GM19238 (cell line): ENCODE data around the gene OLFML2B.

ENCODE experiments used
- DNase-seq: peaks from one replicate; pipeline ENCODE4 v3.0.0; 2011; ENCODE audit warnings: low spot score; ENCODE audit not compliant: insufficient read length

The OLFML2B gene

GRCh38 chr1:161981735-161982506 is 41.7 kb downstream of the OLFML2B start:
- no peak for DNase-seq

GRCh38 chr1:161981126-161981525 is 42.5 kb downstream of the OLFML2B start:
- no peak for DNase-seq

GRCh38 chr1:161978011-161978790 is 45.5 kb downstream of the OLFML2B start:
- DNase-seq = no peak

- no peak for DNase-seq
Measured at GRCh38 chr1:161973924-161974845, 49.5 kb downstream of the OLFML2B start.

- no peak for DNase-seq
Measured at GRCh38 chr1:161972828-161973227, 50.8 kb downstream of the OLFML2B start.

GRCh38 chr1:161970633-161971032 is 53.0 kb downstream of the OLFML2B start:
- DNase-seq = no peak

- DNase-seq = no peak
Measured at GRCh38 chr1:161970036-161970435, 53.6 kb downstream of the OLFML2B start.

- no peak for DNase-seq
Measured at GRCh38 chr1:161966067-161966466, 57.6 kb downstream of the OLFML2B start.

- DNase-seq = peak; percentile 41
Measured at GRCh38 chr1:161962091-161962887, 61.4 kb downstream of the OLFML2B start.

- no peak for DNase-seq
Measured at GRCh38 chr1:161958425-161958824, 65.2 kb downstream of the OLFML2B start.

GRCh38 chr1:161956930-161957329 is 66.7 kb downstream of the OLFML2B start:
- no peak for DNase-seq

GRCh38 chr1:161956097-161956496 is 67.6 kb downstream of the OLFML2B start:
- DNase-seq = no peak

GRCh38 chr1:161955606-161956005 is 68.1 kb downstream of the OLFML2B start:
- DNase-seq = no peak

- DNase-seq = no peak
Measured at GRCh38 chr1:161954466-161954865, 69.2 kb downstream of the OLFML2B start.

- no peak for DNase-seq
Measured at GRCh38 chr1:161954050-161954449, 69.6 kb downstream of the OLFML2B start.

GRCh38 chr1:161953256-161953920 is 70.3 kb downstream of the OLFML2B start:
- DNase-seq = no peak

GRCh38 chr1:161952607-161953172 is 71.0 kb downstream of the OLFML2B start:
- DNase-seq = no peak

- no peak for DNase-seq
Measured at GRCh38 chr1:161951646-161952045, 72.0 kb downstream of the OLFML2B start.

- no peak for DNase-seq
Measured at GRCh38 chr1:161950377-161950776, 73.3 kb downstream of the OLFML2B start.

- DNase-seq = no peak
Measured at GRCh38 chr1:161949548-161949947, 74.1 kb downstream of the OLFML2B start.
